Astrocyte of the hippocampus (primary cell): Measurements from ENCODE around the gene GPER1.
"Not testable (repeated sequence)": the region's sequence is repeated elsewhere in the genome, so short reads cannot be mapped to it uniquely, and the experiment has no call there.

Experiments
- DNase-seq: peaks from one replicate; pipeline ENCODE4 v3.0.0; 2011; ENCODE audit warnings: low read depth, low spot score

GPER1 gene

DNA sequence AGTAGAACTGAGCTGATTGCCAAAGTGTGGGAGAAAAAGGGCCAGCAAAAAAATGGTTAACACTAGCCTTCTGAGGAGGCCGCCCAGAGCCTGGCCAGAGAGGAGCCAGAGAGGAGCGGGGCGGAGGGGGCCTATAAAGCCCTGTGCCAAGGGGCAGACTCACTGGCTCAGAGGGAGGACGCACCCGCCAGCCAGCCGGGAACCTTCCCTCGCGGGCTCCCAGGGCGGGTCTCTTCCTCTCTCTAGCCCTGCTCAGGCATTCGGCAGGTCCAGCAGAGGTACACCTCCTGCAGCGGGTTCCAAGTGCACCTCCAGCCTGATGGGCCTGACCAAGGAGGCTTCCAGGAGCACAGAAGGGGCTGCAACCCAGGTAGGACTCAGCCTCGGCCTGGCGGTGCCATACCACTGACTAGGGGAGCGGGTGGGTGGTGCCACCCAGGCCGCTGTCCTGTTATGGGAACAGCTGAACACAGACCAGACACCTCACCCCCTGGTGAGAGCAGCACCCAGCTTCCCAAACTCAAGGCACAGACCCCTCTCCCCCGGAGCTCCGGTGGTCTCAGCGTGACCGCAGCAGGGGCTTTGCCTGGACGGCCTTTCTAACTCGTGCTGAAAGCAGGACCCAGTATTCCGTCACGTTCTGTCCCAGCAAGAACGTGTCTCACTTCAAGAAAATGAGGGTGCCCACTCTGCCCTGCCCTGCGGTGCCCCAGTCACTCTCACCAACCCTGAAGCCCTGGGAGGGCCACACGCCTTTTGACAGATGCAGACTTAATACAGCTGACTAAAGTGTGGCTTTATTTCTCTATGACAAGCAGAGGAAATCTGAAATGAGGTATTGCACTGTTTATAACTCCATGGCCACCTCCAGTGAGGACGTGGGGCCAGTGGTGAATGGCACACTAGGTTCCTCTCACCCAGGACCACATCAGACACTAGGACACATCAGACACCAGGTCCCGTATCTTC, at the start of gene GPER1:
GPER1 (plus strand) TSS at position 162 of the 969 bp plus-strand sequence. CDS start 3,616 bp downstream, outside the sequence.
- DNase-seq, result peak; percentile 76

DNA sequence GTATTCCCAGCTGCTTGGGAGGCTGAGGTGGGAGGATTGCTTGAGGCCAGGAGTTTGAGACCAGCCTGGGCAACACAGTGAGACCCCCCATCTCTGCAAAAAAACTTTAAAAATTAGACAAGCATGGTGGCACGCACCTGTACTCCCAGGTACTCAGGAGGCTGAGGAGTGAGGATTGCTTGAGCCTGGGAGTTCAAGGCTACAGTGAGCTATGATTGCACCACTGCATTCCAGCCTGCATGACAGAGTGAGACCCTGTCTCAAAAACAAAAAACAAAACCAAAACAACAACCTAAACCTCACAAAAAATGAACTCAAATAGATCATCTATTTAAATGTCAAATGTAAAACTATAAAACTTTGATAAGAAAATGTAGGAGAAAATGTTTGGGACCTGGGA, 47.7 kb upstream of the GPER1 start:
- DNase-seq, result not testable (repeated sequence)

DNA sequence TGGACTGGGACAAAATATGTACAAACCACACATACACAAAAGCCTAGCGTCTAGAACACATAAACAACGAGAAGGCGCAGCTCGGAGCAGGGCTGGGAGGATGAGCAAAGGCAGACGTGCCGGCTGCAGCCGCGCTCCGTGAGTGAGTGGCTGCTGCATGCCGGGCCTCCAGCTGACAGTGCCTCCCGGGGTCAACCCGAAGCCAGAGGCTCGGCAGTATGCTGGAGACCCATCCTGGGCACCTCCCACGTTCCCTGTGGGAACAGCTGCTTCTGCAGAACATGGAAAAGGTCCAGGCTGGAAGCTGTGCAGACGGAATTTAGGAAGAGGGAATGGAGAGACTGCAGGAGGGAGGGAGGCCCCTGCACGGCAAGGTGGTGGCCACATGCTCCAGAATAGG, 47.1 kb upstream of the GPER1 start:
- DNase-seq, result peak; percentile 26

DNA sequence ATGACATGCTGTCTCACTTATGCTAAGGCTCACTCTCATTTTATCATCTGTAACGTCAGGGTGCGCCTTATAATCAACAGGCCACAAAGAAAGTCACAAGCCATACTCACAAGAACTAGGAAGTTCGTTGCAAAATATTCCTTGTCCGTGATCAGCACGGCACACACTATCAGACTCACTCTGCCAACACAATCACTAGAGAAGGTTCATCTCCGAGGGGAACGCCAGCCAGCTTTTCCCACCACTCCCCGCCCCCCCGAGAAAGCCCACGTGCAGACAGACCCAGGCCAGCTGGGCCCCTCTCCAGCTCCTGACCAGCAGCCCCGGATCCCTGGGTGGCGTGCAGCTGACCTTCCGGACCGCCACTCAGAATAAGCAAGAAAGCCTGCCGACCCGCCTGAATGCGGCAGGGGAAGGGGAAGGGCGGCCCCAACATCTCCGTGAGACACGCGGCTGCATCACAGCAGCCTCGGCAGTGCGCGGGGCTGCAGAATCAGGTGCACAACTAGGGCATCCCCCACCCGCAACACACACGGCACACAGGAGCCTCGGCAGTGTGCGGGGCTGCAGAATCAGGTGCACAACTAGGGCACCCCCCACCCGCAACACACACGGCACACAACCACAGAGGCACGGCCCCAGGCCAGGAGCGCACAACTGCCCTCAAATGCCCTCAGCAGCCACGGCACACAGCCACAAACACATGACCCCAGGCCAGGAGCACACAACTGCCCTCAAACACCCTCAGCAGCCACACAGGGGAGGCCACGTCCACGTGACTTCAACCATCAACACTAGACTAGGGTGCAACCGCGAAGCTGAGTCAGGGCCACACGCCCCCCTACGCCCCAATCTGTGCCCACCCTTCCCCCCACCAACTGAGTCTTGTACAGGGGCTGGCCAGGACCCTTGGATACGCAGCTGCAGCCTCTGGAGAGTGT, 46.1 kb upstream of the GPER1 start:
- DNase-seq, result no peak

DNA sequence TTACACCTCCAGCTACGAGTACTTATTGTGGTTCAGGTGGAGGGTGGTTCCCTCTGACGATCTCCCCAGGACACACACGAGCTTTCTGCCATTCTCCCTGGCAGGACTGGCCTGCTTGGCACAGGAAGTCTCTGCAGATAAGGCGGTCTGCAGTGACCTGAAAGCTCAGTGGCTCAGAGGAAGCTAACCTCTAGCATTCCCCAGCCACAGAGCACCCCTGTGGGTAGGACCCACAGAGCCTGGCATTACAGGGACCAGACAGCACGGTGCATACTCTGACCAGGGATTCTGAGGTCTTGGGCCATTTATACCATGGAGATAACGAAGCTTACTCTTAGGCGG, 45.5 kb upstream of the GPER1 start:
- no peak for DNase-seq

DNA sequence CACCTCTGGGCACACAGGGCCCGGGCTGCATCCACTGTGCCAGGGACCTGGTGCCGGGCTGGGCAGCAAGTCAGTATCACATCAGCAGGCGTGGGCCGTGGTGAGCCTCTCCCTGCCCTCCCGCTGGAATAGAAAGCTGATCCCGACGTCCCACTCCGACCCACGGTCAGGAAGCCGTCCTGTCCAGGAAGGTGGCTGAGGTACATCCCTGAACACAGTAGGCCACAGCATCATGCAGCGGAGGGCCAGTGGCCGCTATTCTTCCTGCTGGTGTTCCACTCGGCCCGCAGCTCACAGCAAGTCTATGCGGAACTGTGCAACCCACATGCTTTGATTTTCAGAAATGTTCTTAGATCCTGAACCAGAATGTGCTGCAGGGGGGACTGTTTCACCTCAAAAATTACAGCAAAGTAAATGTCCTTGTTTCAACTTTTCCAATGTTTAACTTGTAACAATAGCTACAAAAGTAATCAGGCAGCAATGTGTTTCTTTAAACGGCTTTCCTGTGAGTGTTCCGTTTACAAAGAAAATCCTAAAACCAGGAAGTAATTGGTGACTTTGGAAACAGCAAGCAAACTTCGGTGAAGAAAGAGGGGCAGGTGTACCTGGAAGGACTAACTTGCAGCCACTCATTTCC, 44.2 kb upstream of the GPER1 start:
- DNase-seq, result no peak

DNA sequence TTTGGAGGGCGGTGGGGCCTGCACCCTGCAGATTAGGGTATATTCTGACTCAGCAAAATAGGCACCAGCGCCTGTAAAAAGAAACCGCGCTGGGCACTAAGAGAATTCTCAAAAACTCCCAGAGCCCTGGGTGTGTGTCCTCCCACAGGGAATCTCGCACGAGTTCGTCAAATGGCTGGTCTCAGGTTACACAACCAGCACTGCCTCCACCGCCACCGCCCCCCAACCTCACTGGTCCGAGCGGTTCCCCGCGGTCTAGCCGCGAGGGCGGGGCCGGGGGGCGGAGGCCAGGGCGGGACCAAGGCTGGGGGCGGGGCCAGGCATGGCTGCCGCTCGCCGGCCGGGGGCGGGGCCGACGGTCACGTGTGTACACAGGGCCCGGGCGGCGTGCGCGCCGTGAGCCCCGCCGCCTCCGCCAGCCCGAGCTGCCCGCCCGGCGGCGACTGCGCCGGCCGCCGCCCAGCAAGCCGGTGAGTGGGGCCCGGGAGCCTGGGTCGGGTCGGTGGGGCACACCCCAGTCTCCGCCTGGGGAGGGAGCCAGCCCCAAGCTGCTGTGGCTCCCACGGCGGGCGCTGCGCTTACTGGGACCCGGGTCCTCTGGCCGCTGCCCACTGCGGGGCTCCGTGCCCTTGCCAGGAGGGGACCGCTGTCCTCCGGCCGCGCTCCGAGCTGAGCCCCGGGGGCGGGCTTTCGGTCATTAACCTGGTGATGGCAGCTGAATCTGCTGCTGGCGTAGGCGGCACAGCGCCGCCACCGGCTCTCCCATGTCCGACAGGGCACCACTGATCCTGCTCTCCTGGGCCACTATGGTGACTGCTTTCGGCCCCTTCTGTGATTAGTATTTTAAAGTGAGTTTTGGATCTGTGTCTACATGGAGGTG, 43.5 kb upstream of the GPER1 start, which contains the start of gene GPR146:
GPR146 (plus strand) TSS at position 358 of the 880 bp plus-strand sequence. CDS start 12,970 bp downstream, outside the sequence.
- peak; percentile 98 for DNase-seq

DNA sequence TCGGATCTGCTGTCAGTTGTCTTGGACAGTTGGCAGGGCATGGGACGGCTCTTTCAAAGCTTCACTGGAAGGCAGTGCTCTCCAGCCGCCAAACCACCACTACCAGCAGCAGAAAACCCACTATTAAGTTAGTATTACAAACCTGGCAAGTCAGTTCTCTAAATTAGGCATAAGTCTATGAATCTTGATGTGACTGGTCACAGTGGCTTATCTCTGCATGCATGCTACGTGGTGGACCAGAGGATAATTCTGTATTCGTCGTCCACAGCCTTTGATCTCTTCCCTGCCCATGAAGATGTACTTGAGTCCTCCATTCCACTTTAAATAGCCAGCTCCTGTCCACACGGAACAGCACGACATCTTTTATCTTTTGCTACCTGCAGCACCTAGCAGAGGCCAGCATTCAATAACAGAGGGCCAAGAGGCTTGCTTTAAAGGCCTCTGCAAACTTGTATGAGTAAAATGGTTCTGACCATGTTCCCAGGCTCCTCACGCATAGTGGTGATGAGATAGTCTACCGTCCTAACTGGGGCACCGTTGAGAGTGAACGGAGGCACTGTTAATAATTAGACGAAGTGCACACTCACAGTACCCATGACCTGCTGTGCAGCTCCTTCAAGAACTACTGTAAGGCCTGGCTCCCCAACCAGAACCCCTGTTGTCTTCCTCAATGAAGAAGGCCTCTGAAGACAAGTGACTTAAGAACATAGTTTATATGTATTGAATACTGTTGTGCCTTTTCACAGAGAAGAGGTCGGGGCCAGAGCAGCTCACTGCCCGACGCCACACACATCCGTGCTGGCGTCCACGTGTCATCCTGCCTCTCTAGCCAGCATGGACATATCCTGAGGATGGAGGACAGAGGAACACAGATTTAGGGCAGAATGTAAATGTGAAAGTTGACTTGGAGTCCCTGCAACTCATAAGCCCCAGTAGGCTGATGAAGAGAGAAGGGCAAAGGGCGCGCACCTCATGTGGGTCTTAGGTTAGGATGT, 42.5 kb upstream of the GPER1 start:
- DNase-seq, result no peak

DNA sequence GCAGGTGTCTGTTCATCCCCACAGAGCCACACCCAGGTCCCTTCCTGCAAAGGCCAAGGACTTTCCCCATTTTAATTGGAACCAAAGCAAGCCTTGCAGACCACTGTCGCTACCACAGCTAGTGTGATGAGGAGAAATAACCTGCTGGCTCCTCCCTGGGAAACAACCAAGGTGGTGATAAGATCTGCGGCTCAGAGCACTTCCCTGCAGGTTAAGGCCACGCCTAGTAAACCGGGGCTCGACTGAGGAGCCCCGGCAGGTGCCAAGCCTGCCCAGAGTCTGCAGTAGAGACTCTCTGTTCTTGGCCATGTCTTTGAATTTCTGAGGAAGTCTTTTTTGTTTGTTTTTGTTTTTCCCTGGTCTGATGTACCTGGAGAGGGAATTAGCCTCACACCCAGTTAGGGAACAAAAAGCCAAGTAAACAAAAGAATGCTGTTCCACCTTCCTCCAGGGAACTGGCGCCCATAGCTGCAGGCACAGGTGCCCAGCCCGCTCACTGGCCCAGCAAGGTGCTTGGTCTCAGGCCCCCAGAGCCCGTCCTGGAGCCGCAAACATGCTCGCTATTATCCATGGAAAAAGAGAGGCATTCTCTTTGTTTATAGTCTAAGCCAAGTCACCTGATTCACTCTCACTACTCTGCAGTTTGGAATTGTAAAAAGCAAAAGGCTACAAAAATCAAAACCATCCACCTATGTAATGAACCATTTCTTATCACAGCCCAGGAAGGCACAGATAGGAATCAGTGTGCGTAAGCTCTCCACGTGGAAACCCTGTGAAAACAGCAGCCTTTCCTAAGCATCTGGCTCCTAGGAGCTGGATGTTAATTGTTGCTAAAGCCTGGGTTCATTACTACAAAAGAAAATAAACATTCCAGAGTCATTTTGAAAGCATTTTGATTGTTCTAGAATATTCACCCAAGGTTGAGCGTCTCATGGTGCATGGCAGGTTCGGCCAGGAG, 40.9 kb upstream of the GPER1 start:
- DNase-seq, result no peak

DNA sequence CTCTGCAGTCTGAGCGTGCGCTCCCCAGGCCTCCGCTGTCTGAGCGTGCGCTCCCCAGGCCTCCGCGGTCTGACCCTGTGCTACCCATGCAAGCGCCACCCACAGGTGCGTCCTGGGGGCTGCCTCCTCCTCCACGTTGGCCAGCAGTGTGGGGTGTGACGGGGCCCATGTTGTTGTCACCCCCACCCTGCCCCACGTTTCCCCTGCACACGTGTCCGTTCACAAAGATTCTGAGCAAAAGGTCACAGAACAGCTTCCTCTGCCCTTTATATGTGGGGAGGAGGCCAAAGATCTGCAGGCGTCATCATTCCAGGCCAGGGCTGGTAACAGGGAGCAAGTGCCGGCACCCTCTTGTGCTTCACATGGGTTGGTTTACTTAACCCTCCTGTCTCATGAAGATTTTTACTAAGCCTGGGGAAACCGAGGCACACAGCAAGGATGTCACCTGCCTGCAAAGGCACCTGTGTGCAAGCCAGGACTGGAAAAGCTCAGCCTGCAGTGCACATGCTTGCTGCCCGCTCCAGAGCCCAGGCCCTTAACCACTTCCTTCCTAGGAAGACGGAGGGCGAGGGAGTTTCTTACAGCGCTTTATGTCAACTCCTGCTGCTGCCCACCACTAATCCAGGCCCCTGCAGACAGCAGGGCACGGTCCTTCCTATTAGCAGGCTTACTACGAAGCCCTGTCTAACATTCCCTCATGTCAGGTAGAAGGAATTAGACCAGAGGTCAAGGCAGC, 38.7 kb upstream of the GPER1 start:
- no peak for DNase-seq

DNA sequence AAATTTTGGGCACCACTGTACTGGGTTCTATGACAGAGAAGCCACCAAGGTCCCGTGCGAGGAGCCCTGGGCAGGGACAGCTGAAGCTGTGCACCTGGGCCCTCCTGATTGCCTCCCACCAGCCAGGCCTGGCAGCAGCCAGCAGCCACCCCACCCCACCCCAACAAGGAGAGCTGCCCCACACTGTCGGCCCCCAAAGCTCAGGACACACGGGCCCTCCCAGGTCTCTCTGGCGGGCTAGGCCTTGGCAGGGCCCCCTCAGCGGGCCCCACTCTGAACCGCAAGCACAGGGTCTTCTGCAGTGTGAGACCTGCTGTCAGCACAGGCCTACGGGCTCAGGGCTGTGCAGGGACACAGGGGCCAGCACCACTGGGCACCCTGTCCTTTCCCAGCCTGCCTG, 38.1 kb upstream of the GPER1 start:
- DNase-seq, result no peak

DNA sequence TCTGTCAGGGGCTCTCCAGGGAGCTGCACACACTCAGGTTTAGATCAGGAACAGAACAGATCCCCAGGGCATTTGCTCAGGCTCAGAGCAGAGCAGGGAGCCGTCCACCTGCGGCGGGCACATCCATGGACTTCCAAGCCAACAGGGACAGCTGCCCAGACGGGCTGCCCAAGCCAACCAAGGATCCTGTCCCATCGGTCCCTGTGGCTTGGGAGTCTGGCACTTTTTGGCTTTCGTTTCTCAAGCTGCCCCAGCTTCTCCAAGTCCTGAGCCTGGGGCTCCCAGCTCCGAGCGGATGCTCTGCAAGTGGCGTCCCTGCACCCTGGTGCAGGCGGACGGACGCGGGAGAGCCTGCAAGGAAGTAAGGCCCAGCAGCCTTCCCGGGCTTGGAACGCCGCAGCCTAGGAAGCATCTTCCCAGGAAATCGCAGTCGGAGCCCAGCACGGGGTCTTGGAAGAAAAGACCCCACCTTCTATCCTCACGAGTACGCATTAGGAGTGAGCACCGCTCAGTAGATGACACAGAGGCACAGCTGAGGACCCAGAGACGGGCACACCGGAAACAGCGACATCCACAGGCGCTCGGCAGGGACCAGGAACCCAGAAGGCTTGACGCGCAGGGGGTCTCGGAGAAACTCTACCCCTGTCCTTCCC, 37.5 kb upstream of the GPER1 start:
- DNase-seq, result no peak

DNA sequence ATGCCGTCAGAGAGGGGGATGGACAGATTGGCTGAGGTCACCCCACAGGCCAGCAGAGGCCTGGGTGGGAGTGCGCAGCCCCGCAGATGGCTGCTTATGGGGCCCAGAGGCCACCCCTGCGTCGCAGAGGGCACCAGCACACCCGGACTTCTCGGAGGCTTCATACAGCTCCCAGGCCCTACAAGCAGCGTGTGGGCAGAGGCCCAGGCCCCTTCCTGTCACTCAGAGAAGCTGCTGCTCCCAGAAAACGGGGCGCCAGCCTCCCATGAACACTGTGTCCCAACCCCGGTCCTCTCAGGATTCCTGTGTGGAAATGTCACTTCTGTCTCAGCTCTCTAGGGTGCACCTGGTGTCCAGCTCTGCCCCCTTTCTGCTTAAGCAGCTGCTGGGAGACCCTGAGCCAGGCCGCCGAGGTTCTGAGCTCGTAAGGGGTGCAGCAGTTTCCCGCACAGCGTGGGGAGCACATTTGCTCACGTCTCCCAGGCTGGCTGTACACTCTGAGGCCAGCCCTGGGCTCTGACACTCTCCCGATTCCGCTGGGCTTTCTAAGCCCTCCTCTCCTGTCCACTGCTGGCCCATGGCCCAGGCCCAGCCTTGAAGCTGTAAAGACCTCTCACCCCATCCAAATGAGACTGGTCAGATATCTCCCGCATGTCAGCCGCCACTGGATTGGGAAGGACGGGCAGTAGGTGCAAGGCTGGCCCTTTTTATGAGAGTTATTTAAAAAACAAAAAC, 36.8 kb upstream of the GPER1 start:
- no peak for DNase-seq

DNA sequence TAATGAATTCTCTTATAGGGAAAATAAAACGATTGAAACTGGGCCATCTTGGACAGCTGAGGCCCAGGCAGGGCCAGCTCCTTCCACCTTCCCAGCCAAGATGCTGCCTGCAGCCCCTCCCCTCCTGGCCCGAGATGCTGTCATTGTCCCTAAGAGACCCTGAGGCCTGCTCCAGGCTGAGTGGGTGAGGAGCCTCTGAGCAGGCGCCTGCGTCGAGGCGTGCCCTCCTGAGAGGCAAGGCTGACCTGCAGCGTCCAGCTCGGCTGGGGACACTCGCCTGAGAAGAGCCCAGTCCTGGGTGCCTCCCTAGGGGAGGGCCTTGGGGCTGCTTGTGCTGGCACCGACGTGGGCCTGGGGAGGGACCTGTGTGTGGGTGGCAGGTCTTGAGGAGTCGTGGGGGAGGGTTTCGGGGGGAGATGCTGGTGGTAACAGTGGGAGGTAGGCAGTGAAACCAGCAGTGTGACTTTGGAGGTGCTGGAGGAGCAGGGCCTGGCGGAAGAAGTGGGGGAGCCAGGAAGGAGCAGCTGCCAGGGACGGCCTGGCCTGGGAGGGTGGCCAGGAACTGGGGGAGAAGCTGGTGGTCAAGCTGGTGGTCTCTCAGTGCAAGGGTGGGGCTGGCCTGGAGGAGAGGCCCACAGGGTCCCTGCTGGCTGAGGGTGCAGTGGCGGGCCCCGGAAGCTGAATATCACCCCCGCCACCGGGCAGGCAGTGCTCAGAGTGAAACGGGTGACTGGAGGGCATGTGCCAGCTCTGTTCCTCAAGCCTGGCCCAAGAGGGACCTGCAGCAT, 35.7 kb upstream of the GPER1 start:
- no peak for DNase-seq

DNA sequence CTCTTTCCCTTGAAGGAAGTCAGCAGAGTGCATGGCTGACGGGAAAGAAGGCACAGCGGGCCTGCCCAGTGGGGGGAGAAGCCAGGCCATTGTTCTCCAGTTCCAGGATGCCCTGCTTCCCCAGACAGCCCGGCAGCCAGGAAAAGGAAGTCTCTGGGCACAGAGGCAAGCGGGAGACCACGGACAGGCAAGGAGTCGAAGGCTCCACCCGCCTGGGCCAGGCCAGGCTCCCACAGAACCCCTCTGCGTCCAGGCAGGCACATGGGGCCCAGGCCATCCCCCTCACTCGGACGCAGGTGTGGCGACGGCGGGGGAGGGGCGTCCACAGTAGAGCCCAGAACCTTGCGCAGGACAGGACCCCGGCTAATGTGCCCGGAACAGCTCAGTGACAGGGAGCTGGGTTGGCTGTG, 34.9 kb upstream of the GPER1 start:
- DNase-seq, result no peak
